HG03095 (cell line): ENCODE results near the gene CORO7.
"Not testable (repeated sequence)": the region's sequence is repeated elsewhere in the genome, so short reads cannot be mapped to it uniquely, and the experiment has no call there.

Experiments used
- ATAC-seq: cut with Tn5 transposase; IDR thresholded peaks from one replicate; pipeline ENCODE4 v1.9.1; 2021; ENCODE audit warnings: moderate library complexity; ENCODE audit not compliant: unreplicated experiment

CORO7 gene

DNA sequence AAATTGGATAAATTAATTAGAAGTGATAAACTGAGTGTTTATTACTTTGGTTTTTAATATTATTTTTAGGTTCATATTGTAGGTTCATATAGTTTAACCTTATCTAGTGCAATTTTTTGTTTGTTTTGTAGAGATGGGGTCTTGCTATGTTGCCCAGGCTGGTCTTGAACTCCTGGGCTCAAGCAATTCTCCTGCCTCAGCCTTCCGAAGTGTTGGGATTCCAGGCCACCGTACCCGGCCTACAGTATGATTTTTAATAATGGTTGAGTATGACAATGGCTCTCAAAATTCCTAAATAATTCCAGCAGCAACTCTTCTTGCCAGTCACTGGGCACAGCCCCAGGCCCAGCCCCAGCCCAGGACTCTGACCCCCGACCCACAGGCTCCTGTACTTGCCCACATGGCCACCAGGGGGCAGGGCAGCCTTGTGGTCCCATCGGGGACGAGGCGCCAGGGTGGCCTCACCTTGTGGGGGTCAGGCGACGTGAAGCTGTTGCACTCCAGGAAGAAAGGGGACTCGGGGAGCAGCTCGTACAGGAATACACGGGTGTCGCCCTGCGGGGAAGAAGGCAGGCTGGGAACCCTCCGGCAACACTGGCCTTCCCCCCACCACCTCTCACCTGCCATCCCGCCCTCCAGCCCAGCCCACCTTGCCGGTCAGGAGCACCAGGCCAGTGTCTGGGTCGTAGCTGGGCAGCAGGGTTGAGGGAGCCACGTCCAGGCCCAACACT, 57.4 kb downstream of the CORO7 start:
- ATAC-seq: no peak

DNA sequence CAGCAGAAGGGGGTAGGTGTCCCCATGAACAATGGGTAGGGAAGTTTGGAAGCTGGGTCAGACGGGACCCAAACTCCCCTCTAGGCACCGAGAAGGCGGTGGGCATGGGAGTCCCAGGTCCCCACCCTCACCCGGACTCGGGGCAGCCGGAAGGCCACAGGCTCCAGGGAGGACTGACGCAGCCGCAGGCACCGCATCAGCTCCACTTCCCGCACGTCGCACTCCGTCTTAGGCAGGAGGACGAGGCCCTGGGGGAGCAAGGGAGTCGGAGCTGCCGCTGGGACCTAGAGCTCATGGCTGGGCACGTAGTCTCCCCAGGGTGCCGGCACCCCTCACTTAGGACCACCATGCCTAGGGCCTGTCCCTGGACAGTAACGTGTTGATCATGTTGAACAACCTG, 58.2 kb downstream of the CORO7 start:
- no peak for ATAC-seq

DNA sequence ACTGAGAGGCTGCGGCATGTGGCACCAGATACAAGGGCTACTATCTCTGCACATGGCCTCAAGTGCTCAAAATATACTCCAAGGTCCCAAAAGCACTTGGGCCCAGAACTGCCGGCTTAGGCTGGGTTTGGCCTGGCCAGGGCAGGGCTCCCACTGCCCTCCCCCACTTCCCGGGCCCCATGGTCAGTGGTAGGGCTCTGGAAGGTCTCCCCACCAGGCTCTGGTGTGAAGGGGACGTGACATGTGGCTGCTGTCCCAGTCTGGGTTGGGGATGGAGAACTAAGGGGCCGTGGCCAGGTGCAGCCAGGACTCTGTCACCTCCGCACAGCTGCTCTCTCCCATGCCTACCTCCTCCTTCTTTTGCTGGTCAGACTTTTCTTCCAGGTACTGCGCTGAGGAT, 59.6 kb downstream of the CORO7 start:
- no peak for ATAC-seq

DNA sequence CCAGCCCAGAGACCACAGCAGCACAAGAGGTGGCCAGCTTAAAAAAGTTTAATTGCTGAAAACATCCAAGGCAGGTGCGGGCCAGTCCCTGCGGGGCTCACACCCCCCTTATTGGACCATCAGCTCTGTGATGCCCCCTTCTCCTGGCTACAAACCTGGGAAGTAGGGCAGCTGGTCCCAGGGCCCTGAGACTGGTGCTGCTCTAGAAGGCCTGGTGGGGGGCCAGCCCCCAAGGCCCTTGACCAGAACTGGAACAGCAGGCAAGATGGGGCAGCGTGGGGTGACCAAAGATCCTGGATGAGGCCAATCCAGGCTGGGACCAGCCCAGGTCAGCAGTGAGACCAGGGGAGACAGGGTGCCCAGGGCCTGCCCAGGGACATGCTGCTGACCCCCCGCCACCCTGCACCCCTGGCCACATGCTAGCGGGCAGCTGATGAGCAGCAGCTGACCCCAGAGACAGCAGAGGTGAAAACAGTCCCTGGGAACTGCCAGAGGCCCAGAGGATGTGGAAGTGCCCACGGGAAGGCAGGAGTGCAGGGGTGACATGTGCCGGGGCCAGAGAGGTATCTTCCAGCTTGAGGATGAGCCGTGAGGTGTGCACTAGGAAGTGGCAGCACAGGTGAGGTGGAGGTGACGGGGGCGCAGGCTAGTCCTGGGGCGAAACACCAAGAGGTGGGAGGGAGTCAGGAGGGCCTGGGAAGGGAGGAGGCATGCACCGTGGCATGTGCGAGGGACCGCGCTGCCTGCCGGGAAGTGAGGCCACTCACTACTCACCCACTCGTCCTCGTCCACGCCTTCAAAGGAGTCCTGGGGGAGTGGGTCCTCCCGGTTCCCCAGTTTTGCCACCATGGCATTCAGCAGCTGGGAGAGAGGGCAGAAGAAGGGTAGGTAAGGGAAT, 61.6 kb downstream of the CORO7 start:
- ATAC-seq: no peak

DNA sequence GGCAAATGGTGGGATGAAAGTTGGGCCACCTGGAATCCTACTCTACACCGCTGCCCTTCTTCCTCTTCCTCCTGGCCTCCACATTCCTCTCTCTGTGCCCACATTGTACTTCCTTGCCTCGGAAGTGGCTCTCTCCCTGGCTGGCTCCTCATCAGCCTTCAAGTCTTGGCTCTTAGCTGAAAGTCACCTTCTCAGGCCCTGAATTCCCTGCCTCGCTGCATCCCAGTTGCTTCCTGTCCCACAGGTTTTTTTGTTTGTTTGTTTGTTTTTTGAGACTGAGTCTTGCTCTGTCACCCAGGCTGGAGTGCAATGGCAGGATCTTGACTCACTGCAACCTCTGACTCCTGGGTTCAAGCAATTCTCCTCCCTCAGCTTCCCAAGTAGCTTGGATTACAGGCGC, 62.7 kb downstream of the CORO7 start:
- no peak for ATAC-seq

DNA sequence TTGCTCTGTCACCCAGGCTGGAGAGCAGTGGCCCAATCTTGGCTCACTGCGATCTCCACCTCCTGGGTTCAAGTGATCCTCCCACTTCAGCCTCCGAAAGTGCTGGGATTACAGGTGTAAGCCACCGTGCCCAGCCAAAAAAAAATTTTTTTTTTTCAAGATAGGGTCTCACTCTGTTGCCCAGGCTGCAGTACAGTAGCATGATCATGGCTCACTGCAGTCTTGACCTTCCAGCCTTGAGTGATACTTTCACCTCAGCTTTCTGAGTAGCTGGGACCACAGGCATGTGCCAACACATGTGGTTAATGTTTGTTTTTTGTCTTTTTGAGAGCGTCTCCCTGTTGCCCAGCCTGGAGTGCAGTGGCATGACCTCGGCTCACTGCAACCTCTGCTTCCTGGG, 63.6 kb downstream of the CORO7 start:
- no peak for ATAC-seq

DNA sequence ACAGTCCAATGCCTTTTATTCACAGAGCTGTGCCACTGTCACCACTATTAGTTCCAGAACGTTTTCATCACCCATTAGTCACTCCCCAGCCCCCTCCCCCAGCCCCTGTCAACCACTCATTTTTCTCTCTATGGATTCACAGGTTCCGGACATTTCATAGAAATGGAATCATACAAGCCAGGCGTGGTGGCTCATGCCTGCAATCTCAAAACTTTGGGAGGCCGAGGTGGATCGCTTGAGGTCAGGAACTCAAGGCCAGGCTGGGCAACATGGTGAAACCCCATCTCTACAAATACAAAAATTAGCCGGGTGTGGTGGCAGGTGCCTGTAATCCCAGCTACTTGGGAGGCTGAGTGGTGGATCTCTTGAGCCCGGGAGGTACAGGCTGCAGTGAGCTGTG, 64.5 kb downstream of the CORO7 start:
- ATAC-seq: no peak

DNA sequence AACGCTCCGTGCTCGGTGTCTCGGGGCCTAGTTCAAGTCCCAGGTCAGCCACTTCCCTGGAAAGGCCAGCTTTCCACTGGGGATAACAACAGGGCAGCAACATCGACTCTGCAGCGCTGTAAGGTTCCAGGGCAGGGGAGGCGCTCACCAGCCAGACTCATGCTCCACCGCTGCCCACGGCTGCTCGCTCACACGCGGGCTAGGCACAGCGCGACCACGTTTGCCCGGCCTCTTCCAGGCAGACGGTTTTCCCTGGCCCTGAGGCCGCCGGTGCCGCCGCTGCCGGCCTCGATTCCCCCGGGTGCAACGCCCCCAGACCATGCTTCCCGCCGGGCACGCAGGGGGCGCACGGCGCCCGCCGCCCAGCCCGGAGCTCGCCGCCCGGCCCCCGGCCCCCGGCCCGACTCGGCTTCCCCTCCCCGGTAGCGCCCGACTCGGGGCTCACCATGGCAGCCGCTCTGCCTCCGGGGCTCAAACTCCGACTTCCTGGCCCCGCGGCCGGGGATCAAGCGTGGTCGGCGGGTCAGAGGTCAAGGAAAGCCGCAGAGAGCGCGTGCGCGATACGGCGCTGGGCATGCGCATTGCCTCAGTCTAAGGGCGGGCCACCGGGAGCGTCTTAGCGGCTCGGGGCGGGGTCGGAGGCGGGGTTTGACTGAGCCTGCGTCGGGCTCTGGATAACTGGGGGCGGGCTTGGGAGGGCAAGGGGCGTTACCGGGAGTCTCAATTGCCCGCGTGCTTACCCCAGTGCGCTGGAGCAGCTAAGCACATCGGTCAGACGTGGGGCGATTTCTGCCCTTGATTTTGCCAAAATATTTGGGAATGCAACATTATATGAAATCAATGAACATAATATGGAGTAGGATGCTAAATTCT, 65.4 kb downstream of the CORO7 start, which contains the start of gene PAM16:
Gene PAM16, minus strand, starts transcription at position 535 of the 873 bp plus-strand sequence. Its CDS starts 87 bp downstream, at position 448.
- ATAC-seq: peak; percentile 82

DNA sequence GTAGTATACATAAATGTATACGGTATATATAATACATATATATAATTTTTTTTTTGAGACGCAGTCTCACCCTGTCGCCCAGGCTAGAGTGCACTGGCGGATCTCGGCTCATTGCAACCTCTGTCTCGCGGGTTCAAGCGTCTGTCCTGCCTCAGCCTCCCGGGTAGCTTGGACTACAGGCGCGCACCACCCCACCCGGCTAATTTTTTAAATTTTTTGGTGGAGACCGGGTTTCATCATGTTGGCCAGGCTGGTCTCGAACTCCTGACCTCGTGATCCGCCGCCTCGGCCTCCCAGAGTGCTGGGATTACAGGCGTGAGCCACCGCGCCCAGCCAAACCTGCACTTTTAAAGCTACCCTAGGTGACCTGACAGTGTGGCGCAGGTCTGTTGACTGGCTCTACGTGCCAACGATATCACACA, 66.0 kb downstream of the CORO7 start:
- ATAC-seq: no peak

DNA sequence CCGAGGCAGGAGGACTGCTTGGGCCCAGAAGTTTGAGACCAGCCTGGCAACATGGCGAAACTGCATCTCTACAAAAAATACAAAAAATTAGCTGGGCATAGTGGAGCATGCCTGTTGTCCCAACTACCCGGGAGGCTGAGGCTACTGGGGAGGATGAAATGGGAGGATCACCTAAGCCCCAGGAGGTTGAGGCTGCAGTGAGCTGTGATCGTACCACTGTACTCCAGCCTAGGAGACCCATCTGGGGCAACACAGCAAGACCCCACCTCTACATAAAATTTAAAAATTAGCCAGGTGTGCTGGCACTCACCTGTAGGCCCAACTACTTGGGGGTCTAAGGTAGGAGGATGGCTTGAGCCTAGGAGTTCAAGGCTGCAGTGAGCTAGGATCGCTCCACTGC, 67.1 kb downstream of the CORO7 start:
- no peak for ATAC-seq

DNA sequence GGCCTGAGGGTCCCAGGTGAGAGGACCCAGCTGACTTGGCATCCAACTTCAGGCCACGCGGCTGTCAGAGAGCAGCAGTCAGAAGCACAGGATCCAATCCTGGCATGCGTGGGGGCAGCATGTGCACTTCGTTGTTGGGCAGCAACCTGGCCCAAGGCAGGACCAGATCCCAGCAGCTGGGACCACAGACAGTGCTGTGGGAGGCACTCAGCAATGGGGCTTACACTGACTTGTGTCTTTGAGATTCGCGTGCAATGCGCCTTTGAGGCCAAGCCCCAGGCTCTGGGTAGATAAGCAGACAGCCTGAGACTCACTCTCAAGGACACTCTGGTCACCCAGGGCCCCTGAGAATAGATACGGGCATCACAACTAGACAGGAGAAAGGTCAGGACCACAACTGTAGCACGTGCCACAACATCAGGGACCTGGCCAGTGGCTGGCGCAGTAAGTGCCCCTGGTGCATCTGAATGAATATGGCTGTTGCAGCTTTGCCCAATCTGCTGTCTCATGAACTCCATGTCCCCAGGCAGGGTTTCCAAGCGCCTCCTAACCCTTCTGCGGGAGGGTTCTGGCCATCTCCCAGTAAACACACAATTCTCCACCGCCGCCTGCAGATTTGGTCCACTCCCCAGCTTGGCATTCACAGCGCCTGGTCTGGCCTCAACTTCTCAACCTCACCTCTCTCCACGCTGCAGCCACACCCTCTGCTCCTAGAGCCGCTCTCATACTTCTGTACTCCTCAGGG, 68.5 kb downstream of the CORO7 start:
- no peak for ATAC-seq

DNA sequence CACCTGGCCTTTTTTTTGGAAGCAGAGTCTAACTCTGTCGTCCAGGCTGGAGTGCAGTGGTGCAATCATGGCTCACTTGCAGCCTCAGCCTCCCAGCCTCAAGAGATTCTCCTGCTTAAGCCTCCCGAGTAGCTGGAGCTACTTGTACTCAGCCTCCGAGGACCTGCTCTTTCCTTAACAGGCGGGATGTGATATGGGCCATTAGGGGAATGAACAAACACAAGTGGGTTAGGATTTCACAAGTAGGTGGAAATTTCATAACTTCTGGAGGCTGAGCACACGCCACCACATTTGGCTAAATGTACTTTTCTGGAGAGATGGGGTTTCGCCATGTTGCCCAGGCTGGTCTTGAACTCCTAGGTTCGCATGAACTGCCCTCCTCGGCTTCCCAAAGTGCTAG, 69.4 kb downstream of the CORO7 start:
- ATAC-seq: no peak

DNA sequence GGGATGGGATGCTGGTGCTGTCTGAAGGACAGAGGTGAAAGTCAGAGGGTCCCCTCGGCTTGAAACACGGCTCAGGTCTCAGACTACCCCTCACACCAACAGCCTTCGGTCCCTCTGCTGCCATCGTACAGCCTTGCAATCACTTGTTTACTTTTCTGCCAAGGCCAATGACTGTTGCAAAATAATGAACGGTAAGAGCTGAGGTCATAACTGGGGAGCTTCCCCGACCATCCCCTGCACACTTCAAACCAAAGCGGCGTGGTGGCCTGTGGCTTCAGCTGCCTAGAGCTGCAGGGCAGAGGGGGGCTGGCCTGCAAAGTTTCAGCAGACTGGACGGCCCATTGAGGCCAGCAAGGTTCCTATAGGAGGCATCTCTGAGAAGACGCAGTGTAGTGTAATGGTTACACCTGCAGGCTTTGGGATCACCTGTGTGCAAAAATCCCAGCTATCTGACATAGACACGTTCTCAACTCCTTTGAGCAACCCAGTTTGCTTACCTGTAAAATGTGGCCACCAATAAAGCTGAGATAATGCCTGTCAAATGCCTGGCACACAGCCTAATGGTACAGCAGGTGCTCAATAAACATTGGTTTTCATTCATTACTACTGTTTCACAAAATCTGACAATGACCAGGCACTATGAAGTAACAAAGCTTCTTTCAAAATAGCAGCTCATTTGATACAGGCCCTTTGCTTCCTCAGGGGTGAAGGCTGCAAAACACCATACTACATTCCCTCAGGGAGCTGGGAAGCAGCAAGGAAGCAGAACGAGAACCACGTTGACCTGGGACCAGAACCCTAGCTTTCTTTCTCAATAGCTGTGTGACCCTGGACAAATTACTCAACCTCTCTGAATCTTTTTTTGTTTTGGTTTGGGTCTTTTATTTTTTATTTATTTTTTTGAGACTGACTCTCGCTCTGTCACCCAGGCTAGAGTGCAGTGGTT, 70.3 kb downstream of the CORO7 start:
- no peak for ATAC-seq

DNA sequence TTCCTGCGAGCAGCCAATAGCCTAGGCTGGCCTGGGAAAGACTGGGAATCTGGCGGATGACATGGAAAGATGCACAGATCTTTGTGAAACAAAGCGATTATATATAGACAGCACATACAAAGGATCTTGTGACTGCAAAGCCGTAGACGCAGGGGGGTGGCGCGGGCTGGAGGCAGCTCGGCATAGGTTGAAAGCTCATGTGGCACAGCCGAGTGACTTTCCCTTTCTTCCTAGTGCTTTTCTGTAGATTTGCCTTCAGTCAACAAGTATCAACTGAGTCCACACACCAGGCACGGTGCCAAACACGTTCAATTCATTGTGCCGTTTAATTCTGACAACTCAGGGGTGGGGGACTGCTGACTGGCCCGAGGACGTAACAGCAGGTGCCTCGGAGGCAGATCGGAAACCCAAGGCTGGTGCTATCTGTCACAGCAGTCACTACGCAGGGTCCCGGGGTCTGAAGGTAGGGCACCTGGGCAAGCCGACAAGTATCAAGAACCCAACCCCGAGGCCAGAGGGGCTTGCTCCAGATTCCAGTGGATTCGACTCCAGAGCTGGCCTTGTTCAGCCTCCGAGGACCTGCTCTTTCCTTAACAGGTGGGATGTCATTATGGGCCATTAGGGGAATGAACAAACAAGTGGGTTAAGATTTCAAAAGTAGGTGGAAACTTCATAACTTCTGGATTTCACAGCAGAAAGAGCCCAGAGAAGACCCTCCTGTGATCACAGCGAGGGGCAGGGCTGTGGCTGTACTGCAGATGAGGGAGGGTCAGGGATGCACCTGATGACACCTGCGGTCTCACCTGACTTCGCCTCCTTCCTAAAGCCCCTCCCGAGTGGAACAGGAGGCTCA, 71.2 kb downstream of the CORO7 start:
- no peak for ATAC-seq

DNA sequence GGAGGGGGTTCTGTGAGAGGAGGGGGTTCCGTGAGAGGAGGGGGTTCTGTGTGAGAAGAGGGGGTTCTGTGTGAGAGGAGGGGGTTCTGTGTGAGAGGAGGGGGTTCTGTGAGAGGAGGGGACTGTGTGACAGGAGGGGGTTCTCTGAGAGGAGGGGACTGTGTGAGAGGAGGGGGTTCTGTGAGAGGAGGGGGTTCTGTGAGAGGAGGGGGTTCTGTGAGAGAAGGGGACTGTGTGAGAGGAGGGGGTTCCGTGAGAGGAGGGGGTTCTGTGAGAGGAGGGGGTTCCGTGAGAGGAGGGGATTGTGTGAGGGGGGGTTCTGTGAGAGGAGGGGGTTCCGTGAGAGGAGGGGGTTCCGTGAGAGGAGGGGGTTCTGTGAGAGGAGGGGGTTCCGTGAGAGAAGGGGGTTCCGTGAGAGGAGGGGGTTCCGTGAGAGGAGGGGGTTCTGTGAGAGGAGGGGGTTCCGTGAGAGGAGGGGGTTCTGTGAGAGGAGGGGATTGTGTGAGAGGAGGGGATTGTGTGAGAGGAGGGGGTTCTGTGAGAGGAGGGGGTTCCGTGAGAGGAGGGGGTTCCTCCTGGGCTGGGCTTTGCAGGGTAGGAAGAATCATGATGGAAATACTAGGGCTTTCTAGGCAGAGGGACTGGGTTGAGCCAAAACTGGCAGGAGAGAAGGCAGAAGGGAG, 72.0 kb downstream of the CORO7 start:
- ATAC-seq: not testable (repeated sequence)

DNA sequence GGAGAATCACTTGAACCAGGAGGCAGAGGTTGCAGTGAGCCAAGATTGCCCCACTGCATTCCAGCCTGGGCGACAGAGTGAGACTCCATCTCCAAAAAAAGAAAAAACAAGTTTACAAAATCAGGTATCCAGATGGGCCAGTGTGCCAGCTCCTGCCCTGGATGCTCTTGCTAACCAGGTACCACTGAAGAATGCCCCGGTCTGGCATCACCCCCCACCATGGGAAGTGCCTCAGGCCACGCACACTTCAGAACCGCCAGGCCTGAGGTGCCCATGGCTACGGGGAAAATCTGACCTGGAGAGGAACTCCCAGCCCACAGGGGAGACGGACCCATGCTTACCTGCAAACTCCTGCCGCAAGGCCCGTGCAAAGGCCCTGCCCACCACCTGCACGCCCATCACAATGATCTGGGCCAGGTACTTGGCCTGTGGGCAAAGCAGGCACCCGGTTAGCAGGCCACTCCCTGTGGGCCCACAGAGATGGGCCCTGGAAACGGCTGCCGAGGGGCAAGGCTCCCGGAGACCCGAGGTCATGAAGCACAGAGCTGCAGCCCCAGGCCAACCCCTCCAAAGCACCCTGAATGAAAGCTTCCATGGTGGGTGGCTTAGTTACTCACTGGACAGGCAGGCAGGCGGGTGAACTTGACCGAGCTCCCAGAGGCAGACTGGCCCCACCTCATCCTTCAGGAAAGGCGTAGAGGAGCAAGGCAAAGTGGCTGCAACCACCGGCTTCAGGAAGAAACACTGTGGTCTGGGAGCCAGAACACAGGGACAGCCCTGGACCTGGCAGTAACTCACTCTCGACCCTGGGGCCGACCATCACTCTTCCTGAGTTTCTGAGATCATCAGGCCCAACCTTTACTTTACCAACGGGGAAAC, 73.3 kb downstream of the CORO7 start:
- no peak for ATAC-seq

DNA sequence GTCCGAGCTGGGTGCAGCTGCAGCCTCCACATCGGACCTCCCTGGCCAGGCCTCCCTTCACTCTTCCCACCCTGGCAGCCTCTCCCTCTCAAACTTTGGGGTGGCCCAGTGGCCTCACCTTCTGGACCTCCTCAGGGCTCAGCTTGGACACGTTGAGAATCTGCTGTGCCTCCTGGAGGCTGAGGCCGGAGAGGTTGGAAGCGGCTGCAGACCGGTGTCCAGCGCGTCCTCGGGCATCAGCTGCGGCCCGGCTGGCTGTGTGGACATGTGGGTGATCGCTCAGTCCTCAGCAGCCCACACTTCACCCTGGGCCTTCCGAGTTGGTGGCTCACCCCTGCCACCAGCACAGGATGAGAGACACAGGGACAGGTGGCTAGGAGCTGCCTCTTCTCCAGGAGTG, 75.1 kb downstream of the CORO7 start:
- ATAC-seq: no peak
